MCF 10A (cell line): Measurements from ENCODE around the gene ARHGEF19. TPM values are rescaled to one million over a fixed set of nuclear protein-coding genes. Genes with fewer than 3 reads are reported as not detected.

Experiments used
- BruUV-seq: library from RNA; stranded (reverse); fragments of 400-500 nt; replicated peaks from 2 replicates; lab custom pipeline; 2021; lab: Mats Ljungman, UMichigan
- CTCF ChIA-PET: fragments of 300-600 bp; sonication (Branson Sonifier 250); formaldehyde crosslinking; extraction: SDS; loops from one replicate; lab custom pipeline; 2021; ENCODE audit warnings: antibody characterized with exemption, inconsistent platforms; lab: Yijun Ruan, JAX
- POLR2A ChIA-PET: fragments of 300-600, 350-650 bp; sonication (Branson Sonifier 250); formaldehyde crosslinking; extraction: SDS; loops from one replicate; lab custom pipeline; 2020; ENCODE audit warnings: antibody characterized with exemption, inconsistent platforms; lab: Yijun Ruan, JAX
- DNase-seq: peaks from one replicate; pipeline ENCODE4 v3.0.0-alpha.2; 2018; ENCODE audit not compliant: unreplicated experiment
- H3K27ac Mint-ChIP-seq: one replicate; pipeline ENCODE4 v1.8.0; 2022; ENCODE audit warnings: mild to moderate bottlenecking, low read depth, mixed read lengths; ENCODE audit not compliant: unreplicated experiment
- H3K27me3 Mint-ChIP-seq: one replicate; pipeline ENCODE4 v1.8.0; 2022; ENCODE audit warnings: mixed read lengths; ENCODE audit not compliant: insufficient read depth, unreplicated experiment
- H3K36me3 Mint-ChIP-seq: one replicate; pipeline ENCODE4 v1.8.0; 2022; ENCODE audit warnings: mild to moderate bottlenecking, moderate library complexity, mixed read lengths; ENCODE audit not compliant: insufficient read depth, unreplicated experiment
- H3K4me1 Mint-ChIP-seq: one replicate; pipeline ENCODE4 v1.8.0; 2022; ENCODE audit warnings: mixed read lengths; ENCODE audit not compliant: insufficient read depth, unreplicated experiment
- H3K4me3 Mint-ChIP-seq: one replicate; pipeline ENCODE4 v1.8.0; 2022; ENCODE audit warnings: mild to moderate bottlenecking, moderate library complexity, mixed read lengths; ENCODE audit not compliant: unreplicated experiment
- H3K9me3 Mint-ChIP-seq: one replicate; pipeline ENCODE4 v1.8.0; 2022; ENCODE audit warnings: mixed read lengths; ENCODE audit not compliant: unreplicated experiment
- intact Hi-C: fragments of 100-400 bp; cut with micrococcal nuclease; formaldehyde crosslinking; loops from 2 replicates; pipeline ENCODE4 v1.14.1; 2022
- total RNA-seq: library from RNA; stranded (reverse); gene quantifications from 2 replicates; pipeline ENCODE4 v1.2.3, GENCODE V29; 2022
- TF ChIP-seq, protein P1 (sequence below): fragments of 200-600 bp; IDR thresholded peaks from one replicate; pipeline ENCODE4 v1.8.0; 2022; ENCODE audit warnings: antibody characterized with exemption, mild to moderate bottlenecking; ENCODE audit not compliant: unreplicated experiment

The ARHGEF19 gene
- total RNA-seq, 1 experiment from 2014 or later, result 1.9 TPM

DNA sequence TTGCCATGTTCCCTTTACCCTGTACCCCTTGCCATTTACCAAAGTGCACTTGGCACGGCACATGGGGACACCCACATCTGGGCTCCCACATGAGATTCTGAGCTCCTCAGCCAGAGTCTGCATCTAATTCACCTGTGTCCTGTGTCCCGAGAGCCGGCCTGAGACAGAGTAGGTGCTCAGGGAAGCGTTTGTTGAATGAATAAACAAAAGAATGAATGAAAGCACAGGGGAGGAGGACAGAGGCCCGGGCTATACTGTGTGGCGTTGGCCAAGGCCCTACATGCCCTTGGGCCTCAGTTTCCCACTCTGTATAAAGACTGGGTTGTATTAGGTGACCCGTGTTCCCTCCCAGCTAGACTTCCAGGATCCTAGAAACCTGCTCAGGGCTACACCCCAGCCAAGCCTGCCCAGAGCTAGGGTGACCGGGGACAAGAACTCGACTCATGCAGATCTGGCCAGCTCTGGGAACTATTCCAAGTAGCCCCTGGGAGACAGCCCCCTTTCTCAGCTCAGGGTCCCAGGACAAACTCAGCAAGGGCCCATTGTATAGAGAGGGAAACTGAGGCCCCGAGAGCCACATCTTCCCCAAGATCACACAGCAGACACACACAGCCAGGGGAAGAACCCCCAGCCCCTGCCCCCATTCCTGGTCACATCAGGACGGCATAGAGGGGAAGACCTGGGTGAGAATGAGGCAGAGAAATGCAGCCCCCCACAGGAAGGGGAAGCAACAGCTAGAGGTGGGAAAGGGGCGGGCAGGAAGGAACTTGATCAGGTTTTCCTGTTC lies 62.6 kb downstream of the ARHGEF19 start:
- Mint-ChIP-seq H3K4me1 (peaks cover 34% of the 10 kb centered on the region), H3K27ac (no peak overlapping the region), H3K4me3 (no peak overlapping the region), H3K27me3 (no peaks in the 10 kb centered on the region), H3K36me3 (peaks cover 72% of the 10 kb centered on the region), H3K9me3 (no peaks in the 10 kb centered on the region)
- DNase-seq, result no peak
- intact Hi-C loops, result loop anchor here (5.0 to 10.0 kb wide), 2 partner anchors 32 to 95 kb away; no protein-coding TSS in a partner anchor
- BruUV-seq, result no TSS peak
- POLR2A ChIA-PET, result interaction anchor here (0.6 to 6.7 kb wide), 7 partner anchors 9 to 195 kb away, joined by 3 to 53 read pairs (median 7); no protein-coding TSS in a partner anchor
- CTCF ChIA-PET, result interaction anchor here (15.2 kb wide), 1 partner anchor 69 kb away, joined by 156 read pairs; no protein-coding TSS in a partner anchor
- TF ChIP-seq, protein P1, sequence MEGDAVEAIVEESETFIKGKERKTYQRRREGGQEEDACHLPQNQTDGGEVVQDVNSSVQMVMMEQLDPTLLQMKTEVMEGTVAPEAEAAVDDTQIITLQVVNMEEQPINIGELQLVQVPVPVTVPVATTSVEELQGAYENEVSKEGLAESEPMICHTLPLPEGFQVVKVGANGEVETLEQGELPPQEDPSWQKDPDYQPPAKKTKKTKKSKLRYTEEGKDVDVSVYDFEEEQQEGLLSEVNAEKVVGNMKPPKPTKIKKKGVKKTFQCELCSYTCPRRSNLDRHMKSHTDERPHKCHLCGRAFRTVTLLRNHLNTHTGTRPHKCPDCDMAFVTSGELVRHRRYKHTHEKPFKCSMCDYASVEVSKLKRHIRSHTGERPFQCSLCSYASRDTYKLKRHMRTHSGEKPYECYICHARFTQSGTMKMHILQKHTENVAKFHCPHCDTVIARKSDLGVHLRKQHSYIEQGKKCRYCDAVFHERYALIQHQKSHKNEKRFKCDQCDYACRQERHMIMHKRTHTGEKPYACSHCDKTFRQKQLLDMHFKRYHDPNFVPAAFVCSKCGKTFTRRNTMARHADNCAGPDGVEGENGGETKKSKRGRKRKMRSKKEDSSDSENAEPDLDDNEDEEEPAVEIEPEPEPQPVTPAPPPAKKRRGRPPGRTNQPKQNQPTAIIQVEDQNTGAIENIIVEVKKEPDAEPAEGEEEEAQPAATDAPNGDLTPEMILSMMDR, result no peak

DNA sequence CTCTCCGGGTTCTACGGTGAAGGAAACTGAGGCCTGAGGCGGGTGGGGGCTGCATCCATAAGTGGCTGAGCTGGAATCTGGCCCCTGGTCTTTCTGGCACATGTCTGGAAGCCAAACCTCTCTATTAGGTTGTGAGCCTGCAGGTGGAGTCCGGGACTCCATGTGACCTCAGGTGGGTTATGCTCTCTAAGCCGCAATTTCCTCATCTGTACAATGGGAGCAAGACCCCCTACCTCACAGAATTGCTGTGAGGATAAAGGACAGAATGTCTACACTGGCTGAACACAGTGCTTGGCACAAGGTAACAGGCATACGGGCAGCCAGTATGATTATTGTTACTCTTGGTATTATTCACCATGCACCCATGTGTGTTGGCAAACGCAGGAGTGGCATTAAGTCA lies 63.3 kb downstream of the ARHGEF19 start:
- Mint-ChIP-seq H3K4me3 (no peak overlapping the region), H3K27ac (no peak overlapping the region), H3K36me3 (peaks cover 74% of the 10 kb centered on the region), H3K4me1 (peaks cover 41% of the 10 kb centered on the region), H3K9me3 (no peaks in the 10 kb centered on the region), H3K27me3 (no peaks in the 10 kb centered on the region)
- no peak for DNase-seq
- intact Hi-C loops, result loop anchor here (5.0 to 10.0 kb wide), 2 partner anchors 33 to 96 kb away; no protein-coding TSS in a partner anchor
- POLR2A ChIA-PET, result interaction anchor here (0.6 to 6.7 kb wide), 3 partner anchors 7 to 26 kb away, joined by 3 to 112 read pairs (median 53); partner anchors contain the start of gene EPHA2
- no TSS peak for BruUV-seq
- TF ChIP-seq, protein P1, result no peak
- CTCF ChIA-PET, result interaction anchor here (15.2 kb wide), 1 partner anchor 69 kb away, joined by 156 read pairs; no protein-coding TSS in a partner anchor

GRCh38 chr1:16148329-16149092 lies 63.9 kb downstream of the ARHGEF19 start:
- intact Hi-C loops, result loop anchor here (5.0 to 10.0 kb wide), 2 partner anchors 34 to 96 kb away; no protein-coding TSS in a partner anchor
- H3K27me3 Mint-ChIP-seq, result no peaks in the 10 kb centered on the region
- TSS peak; percentile 0 for BruUV-seq
- CTCF ChIA-PET, result interaction anchor here (15.2 kb wide), 1 partner anchor 68 kb away, joined by 156 read pairs; no protein-coding TSS in a partner anchor
- no peak for DNase-seq
- POLR2A ChIA-PET, result interaction anchor here (0.6 to 6.7 kb wide), 5 partner anchors 7 to 88 kb away, joined by 3 to 112 read pairs (median 6); partner anchors contain the start of genes CPLANE2 and EPHA2
- TF ChIP-seq, protein P1, result no peak
- no peak overlapping the region for H3K4me3 Mint-ChIP-seq
- no peak overlapping the region for H3K27ac Mint-ChIP-seq
- H3K36me3 Mint-ChIP-seq, result peaks cover 79% of the 10 kb centered on the region
- H3K9me3 Mint-ChIP-seq, result no peaks in the 10 kb centered on the region
- peaks cover 47% of the 10 kb centered on the region for H3K4me1 Mint-ChIP-seq

Other genes starting within 250 kb of the ARHGEF19 start
- gene ZBTB17, start 236.6 kb downstream of the ARHGEF19 start, total RNA-seq, result 46.3 and 48.3 TPM in 2 replicates
- gene SRARP, start 208.4 kb downstream of the ARHGEF19 start, total RNA-seq, result not detected in 2 replicates
- gene HSPB7, start 194.6 kb downstream of the ARHGEF19 start, total RNA-seq, result not detected in 2 replicates
- not detected in 2 replicates for gene CLCNKA, start 190.6 kb downstream of the ARHGEF19 start, total RNA-seq
- gene CLCNKB, start 168.9 kb downstream of the ARHGEF19 start, total RNA-seq, result not detected in 2 replicates
- 0.20 TPM in 1 of 2 replicates, not detected in the other for gene FAM131C, start 139.0 kb downstream of the ARHGEF19 start, total RNA-seq
- 206 and 248 TPM in 2 replicates for gene EPHA2, start 56.6 kb downstream of the ARHGEF19 start, total RNA-seq
- 8.3 and 13.2 TPM in 2 replicates for gene CPLANE2, start 24.5 kb upstream of the ARHGEF19 start, total RNA-seq
- 21.9 and 24.9 TPM in 2 replicates for gene FBXO42, start 139.8 kb upstream of the ARHGEF19 start, total RNA-seq
- 108 and 114 TPM in 2 replicates for gene SZRD1, start 154.6 kb upstream of the ARHGEF19 start, total RNA-seq
- gene SPATA21, start 224.8 kb upstream of the ARHGEF19 start, total RNA-seq, result not detected in 2 replicates
- 34.1 and 41.4 TPM in 2 replicates for gene NECAP2, start 228.1 kb upstream of the ARHGEF19 start, total RNA-seq